ENCODE results near the gene PRKCA.

Gene PRKCA

GRCh38 chr17:66438101-66438500 lies 135.7 kb downstream of the PRKCA start:
- peaks cover 36% of the 10 kb centered on the region for H3K4me1 ChIP-seq (ENCODE audit: insufficient read depth, low read length)

GRCh38 chr17:66441101-66441661 lies 138.8 kb downstream of the PRKCA start:
- Histone ChIP-seq H3K4me3 (ENCODE audit: low read depth in 1 of 2, low read length in 2 of 2) (peak overlapping the region in 1 of 2 donors; percentile 49), H3K9me3 (ENCODE audit: low read length) (no peaks in the 10 kb centered on the region), H3K27me3 (ENCODE audit: control insufficient read depth in 1 of 2, insufficient read depth in 2 of 2, low read length in 2 of 2) (no peaks in the 10 kb centered on the region), H3K27ac (ENCODE audit: low read depth, low read length) (no peak overlapping the region), H3K4me1 (ENCODE audit: insufficient read depth, low read length) (peaks cover 30% of the 10 kb centered on the region), H3K36me3 (ENCODE audit: insufficient read depth, low read length) (no peaks in the 10 kb centered on the region), H3K9ac (ENCODE audit: low read length) (no peak overlapping the region)

More at GRCh38 chr17:66438101-66438500, 135.7 kb downstream of the PRKCA start:
- H3K36me3 ChIP-seq (ENCODE audit: insufficient read depth, low read length), result no peaks in the 10 kb centered on the region
- H3K9ac ChIP-seq (ENCODE audit: low read length), result no peak overlapping the region
- H3K9me3 ChIP-seq (ENCODE audit: low read length), result no peaks in the 10 kb centered on the region
- H3K4me3 ChIP-seq (ENCODE audit: low read depth in 1 of 2, low read length in 2 of 2), result no peak overlapping the region
- no peak overlapping the region for H3K27ac ChIP-seq (ENCODE audit: low read depth, low read length)
- H3K27me3 ChIP-seq (ENCODE audit: control insufficient read depth in 1 of 2, insufficient read depth in 2 of 2, low read length in 2 of 2), result no peaks in the 10 kb centered on the region

- no peaks in the 10 kb centered on the region for H3K9me3 ChIP-seq (ENCODE audit: low read length)
- H3K36me3 ChIP-seq (ENCODE audit: insufficient read depth, low read length), result no peaks in the 10 kb centered on the region
- no peak overlapping the region for H3K9ac ChIP-seq (ENCODE audit: low read length)
- no peak overlapping the region for H3K27ac ChIP-seq (ENCODE audit: low read depth, low read length)
- H3K4me3 ChIP-seq (ENCODE audit: low read depth in 1 of 2, low read length in 2 of 2), result no peak overlapping the region
- peaks cover 30% of the 10 kb centered on the region for H3K4me1 ChIP-seq (ENCODE audit: insufficient read depth, low read length)
- no peaks in the 10 kb centered on the region for H3K27me3 ChIP-seq (ENCODE audit: control insufficient read depth in 1 of 2, insufficient read depth in 2 of 2, low read length in 2 of 2)
These were observed 140.8 kb downstream of the PRKCA start for GRCh38 chr17:66443166-66443565.

GRCh38 chr17:66443606-66444005 lies 141.2 kb downstream of the PRKCA start:
- H3K4me3 ChIP-seq (ENCODE audit: low read depth in 1 of 2, low read length in 2 of 2), result no peak overlapping the region
- H3K27ac ChIP-seq (ENCODE audit: low read depth, low read length), result no peak overlapping the region
- no peak overlapping the region for H3K9ac ChIP-seq (ENCODE audit: low read length)
- no peaks in the 10 kb centered on the region for H3K36me3 ChIP-seq (ENCODE audit: insufficient read depth, low read length)
- peaks cover 30% of the 10 kb centered on the region for H3K4me1 ChIP-seq (ENCODE audit: insufficient read depth, low read length)
- no peaks in the 10 kb centered on the region for H3K27me3 ChIP-seq (ENCODE audit: control insufficient read depth in 1 of 2, insufficient read depth in 2 of 2, low read length in 2 of 2)
- H3K9me3 ChIP-seq (ENCODE audit: low read length), result no peaks in the 10 kb centered on the region

GRCh38 chr17:66444031-66444430 lies 141.6 kb downstream of the PRKCA start:
- H3K36me3 ChIP-seq (ENCODE audit: insufficient read depth, low read length), result no peaks in the 10 kb centered on the region
- no peaks in the 10 kb centered on the region for H3K9me3 ChIP-seq (ENCODE audit: low read length)
- H3K27ac ChIP-seq (ENCODE audit: low read depth, low read length), result no peak overlapping the region
- peaks cover 30% of the 10 kb centered on the region for H3K4me1 ChIP-seq (ENCODE audit: insufficient read depth, low read length)
- H3K9ac ChIP-seq (ENCODE audit: low read length), result no peak overlapping the region
- no peak overlapping the region for H3K4me3 ChIP-seq (ENCODE audit: low read depth in 1 of 2, low read length in 2 of 2)
- no peaks in the 10 kb centered on the region for H3K27me3 ChIP-seq (ENCODE audit: control insufficient read depth in 1 of 2, insufficient read depth in 2 of 2, low read length in 2 of 2)

- Histone ChIP-seq H3K36me3 (ENCODE audit: insufficient read depth, low read length) (no peaks in the 10 kb centered on the region), H3K9ac (ENCODE audit: low read length) (no peak overlapping the region), H3K27ac (ENCODE audit: low read depth, low read length) (no peak overlapping the region), H3K4me1 (ENCODE audit: insufficient read depth, low read length) (peaks cover 36% of the 10 kb centered on the region), H3K4me3 (ENCODE audit: low read depth in 1 of 2, low read length in 2 of 2) (no peak overlapping the region), H3K9me3 (ENCODE audit: low read length) (no peaks in the 10 kb centered on the region), H3K27me3 (ENCODE audit: control insufficient read depth in 1 of 2, insufficient read depth in 2 of 2, low read length in 2 of 2) (no peaks in the 10 kb centered on the region)
These were observed 142.8 kb downstream of the PRKCA start for GRCh38 chr17:66445229-66445628.

- no peak overlapping the region for H3K27ac ChIP-seq (ENCODE audit: low read depth, low read length)
- no peaks in the 10 kb centered on the region for H3K36me3 ChIP-seq (ENCODE audit: insufficient read depth, low read length)
- H3K27me3 ChIP-seq (ENCODE audit: control insufficient read depth in 1 of 2, insufficient read depth in 2 of 2, low read length in 2 of 2), result no peaks in the 10 kb centered on the region
- no peaks in the 10 kb centered on the region for H3K9me3 ChIP-seq (ENCODE audit: low read length)
- no peak overlapping the region for H3K9ac ChIP-seq (ENCODE audit: low read length)
- peaks cover 31% of the 10 kb centered on the region for H3K4me1 ChIP-seq (ENCODE audit: insufficient read depth, low read length)
- H3K4me3 ChIP-seq (ENCODE audit: low read depth in 1 of 2, low read length in 2 of 2), result no peak overlapping the region
These were observed 144.0 kb downstream of the PRKCA start for GRCh38 chr17:66446419-66446818.

- Histone ChIP-seq H3K36me3 (ENCODE audit: insufficient read depth, low read length) (no peaks in the 10 kb centered on the region), H3K4me1 (ENCODE audit: insufficient read depth, low read length) (peaks cover 26% of the 10 kb centered on the region), H3K9ac (ENCODE audit: low read length) (no peak overlapping the region), H3K27me3 (ENCODE audit: control insufficient read depth in 1 of 2, insufficient read depth in 2 of 2, low read length in 2 of 2) (no peaks in the 10 kb centered on the region), H3K9me3 (ENCODE audit: low read length) (no peaks in the 10 kb centered on the region), H3K27ac (ENCODE audit: low read depth, low read length) (no peak overlapping the region), H3K4me3 (ENCODE audit: low read depth in 1 of 2, low read length in 2 of 2) (no peak overlapping the region)
These were observed 144.7 kb downstream of the PRKCA start for GRCh38 chr17:66447159-66447558.

- Histone ChIP-seq H3K27ac (ENCODE audit: low read depth, low read length) (no peak overlapping the region), H3K4me1 (ENCODE audit: insufficient read depth, low read length) (peaks cover 17% of the 10 kb centered on the region), H3K4me3 (ENCODE audit: low read depth in 1 of 2, low read length in 2 of 2) (no peak overlapping the region), H3K9me3 (ENCODE audit: low read length) (no peaks in the 10 kb centered on the region), H3K36me3 (ENCODE audit: insufficient read depth, low read length) (no peaks in the 10 kb centered on the region), H3K9ac (ENCODE audit: low read length) (no peak overlapping the region), H3K27me3 (ENCODE audit: control insufficient read depth in 1 of 2, insufficient read depth in 2 of 2, low read length in 2 of 2) (no peaks in the 10 kb centered on the region)
These were observed 145.7 kb downstream of the PRKCA start for GRCh38 chr17:66448026-66448639.

GRCh38 chr17:66449418-66449977 lies 147.1 kb downstream of the PRKCA start:
- Histone ChIP-seq H3K27me3 (ENCODE audit: control insufficient read depth in 1 of 2, insufficient read depth in 2 of 2, low read length in 2 of 2) (no peaks in the 10 kb centered on the region), H3K9me3 (ENCODE audit: low read length) (no peaks in the 10 kb centered on the region), H3K4me3 (ENCODE audit: low read depth in 1 of 2, low read length in 2 of 2) (no peak overlapping the region), H3K27ac (ENCODE audit: low read depth, low read length) (no peak overlapping the region), H3K9ac (ENCODE audit: low read length) (no peak overlapping the region), H3K36me3 (ENCODE audit: insufficient read depth, low read length) (no peaks in the 10 kb centered on the region), H3K4me1 (ENCODE audit: insufficient read depth, low read length) (peaks cover 6% of the 10 kb centered on the region)

- Histone ChIP-seq H3K27me3 (ENCODE audit: control insufficient read depth in 1 of 2, insufficient read depth in 2 of 2, low read length in 2 of 2) (no peaks in the 10 kb centered on the region), H3K27ac (ENCODE audit: low read depth, low read length) (no peak overlapping the region), H3K4me1 (ENCODE audit: insufficient read depth, low read length) (peaks cover 6% of the 10 kb centered on the region), H3K36me3 (ENCODE audit: insufficient read depth, low read length) (no peaks in the 10 kb centered on the region), H3K9me3 (ENCODE audit: low read length) (no peaks in the 10 kb centered on the region), H3K4me3 (ENCODE audit: low read depth in 1 of 2, low read length in 2 of 2) (no peak overlapping the region), H3K9ac (ENCODE audit: low read length) (no peak overlapping the region)
These were observed 147.8 kb downstream of the PRKCA start for GRCh38 chr17:66450008-66450851.
